Upper lobe of left lung (tissue), 4 donors: ENCODE results near the gene DOCK1.

ENCODE experiments used
- POLR2A ChIP-seq, 4 donors: fragments of 450-650 bp; IDR thresholded peaks; one replicate each; pipeline ENCODE4 v1.5.1; 2016 to 2017; ENCODE audit warnings: antibody characterized with exemption in 4 of 4, mild to moderate bottlenecking in 2 of 4
- POLR2AphosphoS5 ChIP-seq, 2 donors: sonication (generic); formaldehyde crosslinking; IDR thresholded peaks; one replicate each; pipeline ENCODE4 v1.5.1; 2017; ENCODE audit warnings: antibody characterized with exemption in 2 of 2
- TF ChIP-seq, protein P1 (sequence below), 6 experiments: fragments of 450-650 bp in 4 of 6; fragments of 200-600 bp in 2 of 6; sonication (generic) in 2 of 6; IDR thresholded peaks; one replicate each; pipeline ENCODE4 v1.5.1; 2016 to 2019; ENCODE audit warnings: antibody characterized with exemption in 6 of 6

- no peak for TF ChIP-seq POLR2A (IDR thresholded peaks at IDR 0.05)
- TF ChIP-seq, protein P1, sequence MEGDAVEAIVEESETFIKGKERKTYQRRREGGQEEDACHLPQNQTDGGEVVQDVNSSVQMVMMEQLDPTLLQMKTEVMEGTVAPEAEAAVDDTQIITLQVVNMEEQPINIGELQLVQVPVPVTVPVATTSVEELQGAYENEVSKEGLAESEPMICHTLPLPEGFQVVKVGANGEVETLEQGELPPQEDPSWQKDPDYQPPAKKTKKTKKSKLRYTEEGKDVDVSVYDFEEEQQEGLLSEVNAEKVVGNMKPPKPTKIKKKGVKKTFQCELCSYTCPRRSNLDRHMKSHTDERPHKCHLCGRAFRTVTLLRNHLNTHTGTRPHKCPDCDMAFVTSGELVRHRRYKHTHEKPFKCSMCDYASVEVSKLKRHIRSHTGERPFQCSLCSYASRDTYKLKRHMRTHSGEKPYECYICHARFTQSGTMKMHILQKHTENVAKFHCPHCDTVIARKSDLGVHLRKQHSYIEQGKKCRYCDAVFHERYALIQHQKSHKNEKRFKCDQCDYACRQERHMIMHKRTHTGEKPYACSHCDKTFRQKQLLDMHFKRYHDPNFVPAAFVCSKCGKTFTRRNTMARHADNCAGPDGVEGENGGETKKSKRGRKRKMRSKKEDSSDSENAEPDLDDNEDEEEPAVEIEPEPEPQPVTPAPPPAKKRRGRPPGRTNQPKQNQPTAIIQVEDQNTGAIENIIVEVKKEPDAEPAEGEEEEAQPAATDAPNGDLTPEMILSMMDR (IDR thresholded peaks at IDR 0.05), result no peak
- no peak for TF ChIP-seq POLR2AphosphoS5 (IDR thresholded peaks at IDR 0.05)
Measured at GRCh38 chr10:127227027-127227426, 321.8 kb downstream of the DOCK1 start.
